ENCODE measurements around the gene TBX20. TPM values are rescaled to one million over a fixed set of nuclear protein-coding genes. Genes with fewer than 3 reads are reported as not detected.

TBX20 gene
- total RNA-seq, 4 donors from 2014 or later, result not detected

GRCh38 chr7:35267411-35267810 lies 13.5 kb upstream of the TBX20 start:
- intact Hi-C loops (cut with DNase I; ENCODE audit: low total_unique reads) (no loop called here), in situ Hi-C loops (cut with MboI; ENCODE audit: low pct_ligation_motif_present in 1 of 4, low pct_unique_long_range_greater_than_20kb in 1 of 4, low sequenced_read_pairs in 3 of 4) (no loop called here)
- no peak for DNase-seq
- TF ChIP-seq POLR2AphosphoS5 (IDR thresholded peaks at IDR 0.05) (no peak), CTCF (IDR thresholded peaks at IDR 0.05) (no peak), POLR2A (IDR thresholded peaks at IDR 0.05) (no peak), EP300 (IDR thresholded peaks at IDR 0.05; ENCODE audit: low read depth) (no peak)
- Histone ChIP-seq H3K9me3 (no peaks in the 10 kb centered on the region), H3K4me3 (no peak overlapping the region), H3K4me1 (no peaks in the 10 kb centered on the region), H3K36me3 (no peaks in the 10 kb centered on the region), H3K27me3 (peaks cover 35% of the 10 kb centered on the region), H3K27ac (no peak overlapping the region)

GRCh38 chr7:35263396-35263795 lies 9.5 kb upstream of the TBX20 start:
- no peak for DNase-seq
- TF ChIP-seq CTCF (IDR thresholded peaks at IDR 0.05) (no peak), POLR2AphosphoS5 (IDR thresholded peaks at IDR 0.05) (no peak), EP300 (IDR thresholded peaks at IDR 0.05; ENCODE audit: low read depth) (no peak), POLR2A (IDR thresholded peaks at IDR 0.05) (no peak)
- intact Hi-C loops (cut with DNase I; ENCODE audit: low total_unique reads), result no loop called here
- Histone ChIP-seq H3K27ac (no peak overlapping the region), H3K27me3 (peaks cover 75% of the 10 kb centered on the region), H3K4me1 (no peaks in the 10 kb centered on the region), H3K4me3 (no peak overlapping the region), H3K9me3 (no peaks in the 10 kb centered on the region), H3K36me3 (no peaks in the 10 kb centered on the region)
- WGBS, 2 donors (ENCODE audit: low coverage in 1 of 2), result 45 to 78% methylated on average over 1 to 2 of the region's 2 CpGs
- in situ Hi-C loops (cut with MboI; ENCODE audit: low pct_ligation_motif_present in 1 of 4, low pct_unique_long_range_greater_than_20kb in 1 of 4, low sequenced_read_pairs in 3 of 4), result no loop called here

GRCh38 chr7:35261476-35262285 lies 7.8 kb upstream of the TBX20 start:
- WGBS, 2 donors (ENCODE audit: low coverage in 1 of 2), result 23% methylated on average over 37 of the region's 56 CpGs; no CpG with 5 or more reads in 1 of the 2 donors
- no peak for TF ChIP-seq EP300 (IDR thresholded peaks at IDR 0.05; ENCODE audit: low read depth)
- no peak for TF ChIP-seq CTCF (IDR thresholded peaks at IDR 0.05)
- no peak for TF ChIP-seq POLR2AphosphoS5 (IDR thresholded peaks at IDR 0.05)
- no peak for TF ChIP-seq POLR2A (IDR thresholded peaks at IDR 0.05)
- Histone ChIP-seq H3K27me3 (peaks cover 92% of the 10 kb centered on the region), H3K36me3 (no peaks in the 10 kb centered on the region), H3K4me1 (peaks cover 0 to 10% (median 8%) of the 10 kb centered on the region in 4 donors), H3K4me3 (no peak overlapping the region), H3K9me3 (no peaks in the 10 kb centered on the region), H3K27ac (no peak overlapping the region)
- DNase-seq, result no peak
- intact Hi-C loops (cut with DNase I; ENCODE audit: low total_unique reads), result no loop called here
- in situ Hi-C loops (cut with MboI; ENCODE audit: low pct_ligation_motif_present in 1 of 4, low pct_unique_long_range_greater_than_20kb in 1 of 4, low sequenced_read_pairs in 3 of 4), result no loop called here

GRCh38 chr7:35261041-35261440 lies 7.1 kb upstream of the TBX20 start:
- Histone ChIP-seq H3K4me1 (peaks cover 0 to 10% (median 8%) of the 10 kb centered on the region in 4 donors), H3K9me3 (no peaks in the 10 kb centered on the region), H3K27me3 (peaks cover 98% of the 10 kb centered on the region), H3K36me3 (no peaks in the 10 kb centered on the region), H3K27ac (no peak overlapping the region), H3K4me3 (no peak overlapping the region)
- in situ Hi-C loops (cut with MboI; ENCODE audit: low pct_ligation_motif_present in 1 of 4, low pct_unique_long_range_greater_than_20kb in 1 of 4, low sequenced_read_pairs in 3 of 4) (no loop called here), intact Hi-C loops (cut with DNase I; ENCODE audit: low total_unique reads) (no loop called here)
- WGBS, 2 donors (ENCODE audit: low coverage in 1 of 2), result 14 to 30% methylated on average over 2 to 21 of the region's 21 CpGs
- DNase-seq, result no peak
- TF ChIP-seq POLR2A (IDR thresholded peaks at IDR 0.05) (no peak), EP300 (IDR thresholded peaks at IDR 0.05; ENCODE audit: low read depth) (no peak), CTCF (IDR thresholded peaks at IDR 0.05) (no peak), POLR2AphosphoS5 (IDR thresholded peaks at IDR 0.05) (no peak)
